Right atrium auricular region (tissue), 2 donors: Measurements from ENCODE around the gene CIB4. TPM values are rescaled to one million over a fixed set of nuclear protein-coding genes. Genes with fewer than 3 reads are reported as not detected.

Experiments
- DNase-seq: peaks from one replicate; pipeline ENCODE4 v3.0.0-alpha.2; 2019; ENCODE audit warnings: low spot score
- H3K27ac ChIP-seq, 2 donors: fragments of 200-600 bp; sonication (generic); 1 replicate in 1 of 2; 2 replicates in 1 of 2; pipeline ENCODE4 v1.5.1; 2016 to 2019
- H3K27me3 ChIP-seq, 2 donors: fragments of 200-600 bp; sonication (generic); one replicate each; pipeline versions ENCODE4 v1.5.1 to v1.6.0; 2017 to 2019
- H3K36me3 ChIP-seq: fragments of 200-600 bp; sonication (generic); one replicate; pipeline ENCODE4 v1.5.1; 2016
- H3K4me1 ChIP-seq, 2 donors: fragments of 200-600 bp; sonication (generic); one replicate each; pipeline versions ENCODE4 v1.5.1 to v1.6.0; 2017 to 2019
- H3K4me3 ChIP-seq, 2 donors: fragments of 200-600 bp; sonication (generic); 1 replicate in 1 of 2; 2 replicates in 1 of 2; pipeline ENCODE4 v1.5.1; 2017 to 2019; ENCODE audit warnings: mild to moderate bottlenecking in 1 of 2, moderate library complexity in 1 of 2
- H3K9me3 ChIP-seq, 2 donors: fragments of 200-600 bp; sonication (generic); one replicate each; pipeline ENCODE4 v1.5.1; 2019
- CTCF ChIP-seq, 2 donors: fragments of 200-600 bp; sonication (generic); IDR thresholded peaks; one replicate each; pipeline ENCODE4 v1.5.1; 2019; ENCODE audit warnings: antibody characterized with exemption in 2 of 2
- total RNA-seq, 2 donors: library from RNA; depleted of rRNA; stranded (reverse); fragments of >200 nt; gene quantifications; one replicate each; pipeline ENCODE4 v1.1.0, GENCODE V29; 2016

CIB4 gene
- not detected for total RNA-seq

- H3K4me3 ChIP-seq = no peak within 1 kb of the TSS
- TF ChIP-seq CTCF (IDR thresholded peaks at IDR 0.05) = no peak
- H3K36me3 ChIP-seq = no peaks in the 10 kb centered on the region
- H3K4me1 ChIP-seq = no peaks in the 10 kb centered on the region
- no peaks in the 10 kb centered on the region for H3K27me3 ChIP-seq
- no peaks in the 10 kb centered on the region for H3K9me3 ChIP-seq
- no peak for DNase-seq
- H3K27ac ChIP-seq = no peak within 1 kb of the TSS
Observed at GRCh38 chr2:26640781-26641564, at the start of gene CIB4. Gene CIB4, minus strand, starts transcription at chr2:26641366. Its CDS starts 52 bp downstream, at chr2:26641314.

GRCh38 chr2:26687801-26688200 is 46.6 kb upstream of the CIB4 start:
- Histone ChIP-seq H3K27ac (no peak overlapping the region), H3K4me3 (no peak overlapping the region), H3K27me3 (no peaks in the 10 kb centered on the region), H3K9me3 (no peaks in the 10 kb centered on the region), H3K4me1 (peaks cover 0 to 23% of the 10 kb centered on the region in 2 donors), H3K36me3 (no peaks in the 10 kb centered on the region)
- DNase-seq = no peak
- TF ChIP-seq CTCF (IDR thresholded peaks at IDR 0.05) = no peak

- DNase-seq = no peak
- Histone ChIP-seq H3K27ac (no peak overlapping the region), H3K9me3 (no peaks in the 10 kb centered on the region), H3K4me3 (no peak overlapping the region), H3K4me1 (peaks cover 0 to 24% of the 10 kb centered on the region in 2 donors), H3K27me3 (no peaks in the 10 kb centered on the region), H3K36me3 (no peaks in the 10 kb centered on the region)
- TF ChIP-seq CTCF (IDR thresholded peaks at IDR 0.05) = no peak
Observed at GRCh38 chr2:26687328-26687727, 46.2 kb upstream of the CIB4 start.

GRCh38 chr2:26685989-26686839 is 45.0 kb upstream of the CIB4 start:
- H3K36me3 ChIP-seq = no peaks in the 10 kb centered on the region
- peaks cover 0 to 24% of the 10 kb centered on the region in 2 donors for H3K4me1 ChIP-seq
- DNase-seq = no peak
- no peak for TF ChIP-seq CTCF (IDR thresholded peaks at IDR 0.05)
- H3K4me3 ChIP-seq = no peak overlapping the region
- no peaks in the 10 kb centered on the region for H3K9me3 ChIP-seq
- H3K27me3 ChIP-seq = no peaks in the 10 kb centered on the region
- no peak overlapping the region for H3K27ac ChIP-seq

- Histone ChIP-seq H3K27ac (no peak overlapping the region), H3K36me3 (no peaks in the 10 kb centered on the region), H3K27me3 (no peaks in the 10 kb centered on the region), H3K4me1 (peaks cover 0 to 17% of the 10 kb centered on the region in 2 donors), H3K4me3 (no peak overlapping the region), H3K9me3 (no peaks in the 10 kb centered on the region)
- TF ChIP-seq CTCF (IDR thresholded peaks at IDR 0.05) = no peak
- no peak for DNase-seq
Observed at GRCh38 chr2:26685341-26685740, 44.2 kb upstream of the CIB4 start.
